GM23338 (cell line): ENCODE measurements around the gene PCNX1. TPM values are rescaled to one million over a fixed set of nuclear protein-coding genes. Genes with fewer than 3 reads are reported as not detected.

Source experiments
- ATAC-seq: fragments of 200-7000 bp; cut with Tn5 transposase; 3 replicates; pipeline ENCODE4 v1.9.1; 2020
- DNase-seq: peaks from one replicate; pipeline ENCODE4 v3.0.0-alpha.2; 2015; ENCODE audit warnings: low spot score
- H2AFZ ChIP-seq: fragments of 200-600 bp; sonication (generic); 2 replicates; pipeline ENCODE4 v1.8.0; 2016; ENCODE audit warnings: antibody characterized with exemption, mild to moderate bottlenecking, moderate library complexity
- H3F3A ChIP-seq: fragments of 200-600 bp; sonication (generic); replicated peaks from 2 replicates; pipeline ENCODE4 v1.8.0; 2017; ENCODE audit warnings: antibody characterized with exemption, mixed run types, low read depth
- H3K27ac ChIP-seq: fragments of 200-600 bp; sonication (generic); 2 replicates; pipeline ENCODE4 v1.6.1; 2016; ENCODE audit warnings: low read depth
- H3K27me3 ChIP-seq: fragments of 200-600 bp; sonication (generic); 2 replicates; pipeline ENCODE4 v1.8.0; 2016; ENCODE audit warnings: mild to moderate bottlenecking, mixed run types, moderate library complexity; ENCODE audit not compliant: insufficient read depth
- H3K36me3 ChIP-seq: fragments of 200-600 bp; sonication (generic); 2 replicates; pipeline ENCODE4 v1.8.0; 2016; ENCODE audit warnings: mild to moderate bottlenecking; ENCODE audit not compliant: insufficient read depth
- H3K4me1 ChIP-seq: fragments of 200-600 bp; sonication (generic); 2 replicates; pipeline ENCODE4 v1.8.0; 2016; ENCODE audit warnings: mild to moderate bottlenecking, moderate library complexity; ENCODE audit not compliant: insufficient read depth
- H3K4me2 ChIP-seq: fragments of 200-600 bp; sonication (generic); 2 replicates; pipeline ENCODE4 v1.7.1; 2017; ENCODE audit warnings: mixed run types
- H3K4me3 ChIP-seq: fragments of 200-600 bp; sonication (generic); 2 replicates; pipeline ENCODE4 v1.6.1; 2016; ENCODE audit warnings: mixed run types
- H3K79me2 ChIP-seq: fragments of 200-600 bp; sonication (generic); replicated peaks from 2 replicates; pipeline ENCODE4 v1.8.0; 2017; ENCODE audit warnings: mild to moderate bottlenecking; ENCODE audit not compliant: insufficient read depth
- H3K9me2 ChIP-seq: fragments of 200-600 bp; sonication (generic); 2 replicates; pipeline ENCODE4 v1.8.0; 2017; ENCODE audit not compliant: insufficient read depth
- H4K20me1 ChIP-seq: fragments of 200-600 bp; sonication (generic); replicated peaks from 2 replicates; pipeline ENCODE4 v1.8.0; 2017; ENCODE audit warnings: mild to moderate bottlenecking; ENCODE audit not compliant: insufficient read depth
- H3K27ac Mint-ChIP-seq: 2 replicates; pipeline ENCODE4 v1.8.0; 2020; ENCODE audit warnings: inconsistent platforms, mild to moderate bottlenecking, moderate library complexity, mixed read lengths
- H3K27me3 Mint-ChIP-seq: 3 replicates; pipeline ENCODE4 v1.8.0; 2022; ENCODE audit warnings: low read depth, mild to moderate bottlenecking, moderate library complexity, mixed read lengths, inconsistent platforms; ENCODE audit not compliant: insufficient read depth, poor library complexity
- H3K36me3 Mint-ChIP-seq: 3 replicates; pipeline ENCODE4 v1.8.0; 2021; ENCODE audit warnings: low read depth, mild to moderate bottlenecking, inconsistent platforms, moderate library complexity, mixed read lengths
- H3K4me1 Mint-ChIP-seq: 3 replicates; pipeline ENCODE4 v1.8.0; 2020; ENCODE audit warnings: mild to moderate bottlenecking, inconsistent platforms, mixed read lengths
- H3K4me3 Mint-ChIP-seq: 3 replicates; pipeline ENCODE4 v1.8.0; 2021; ENCODE audit warnings: moderate library complexity, mild to moderate bottlenecking, inconsistent platforms, mixed read lengths
- H3K9me3 Mint-ChIP-seq: 3 replicates; pipeline ENCODE4 v1.8.0; 2020; ENCODE audit warnings: moderate library complexity, mild to moderate bottlenecking, inconsistent platforms, mixed read lengths
- NANOG ChIP-seq: IDR thresholded peaks from 2 replicates; pipeline ENCODE4 v1.6.1; 2016; ENCODE audit warnings: antibody characterized with exemption, borderline replicate concordance
- POLR2AphosphoS5 ChIP-seq: IDR thresholded peaks from 2 replicates; pipeline ENCODE4 v1.6.1; 2016; ENCODE audit warnings: antibody characterized with exemption, low read depth
- polyA plus RNA-seq: library from polyadenylated mRNA; unstranded; fragments of >200 nt; fragmentation: Nextera tagmentation; extraction: Ambion mirVana; gene quantifications from 2 replicates; pipeline ENCODE4 v1.2.1, GENCODE V29; 2016
- total RNA-seq: library from RNA; depleted of rRNA; stranded (reverse); fragments of >200 nt; shearing (Covaris generic); gene quantifications from 2 replicates; pipeline ENCODE4 v1.2.3, GENCODE V29; 2014
- TF ChIP-seq, protein P1 (sequence below): fragments of 250-450 bp; sonication (Bioruptor Pico); IDR thresholded peaks from 2 replicates; pipeline ENCODE4 v1.5.0; 2020; ENCODE audit warnings: mild to moderate bottlenecking, moderate library complexity

Gene PCNX1
- total and polyA plus RNA-seq, 2 experiments from 2014 or later: 19.4 to 53.1 TPM

DNA sequence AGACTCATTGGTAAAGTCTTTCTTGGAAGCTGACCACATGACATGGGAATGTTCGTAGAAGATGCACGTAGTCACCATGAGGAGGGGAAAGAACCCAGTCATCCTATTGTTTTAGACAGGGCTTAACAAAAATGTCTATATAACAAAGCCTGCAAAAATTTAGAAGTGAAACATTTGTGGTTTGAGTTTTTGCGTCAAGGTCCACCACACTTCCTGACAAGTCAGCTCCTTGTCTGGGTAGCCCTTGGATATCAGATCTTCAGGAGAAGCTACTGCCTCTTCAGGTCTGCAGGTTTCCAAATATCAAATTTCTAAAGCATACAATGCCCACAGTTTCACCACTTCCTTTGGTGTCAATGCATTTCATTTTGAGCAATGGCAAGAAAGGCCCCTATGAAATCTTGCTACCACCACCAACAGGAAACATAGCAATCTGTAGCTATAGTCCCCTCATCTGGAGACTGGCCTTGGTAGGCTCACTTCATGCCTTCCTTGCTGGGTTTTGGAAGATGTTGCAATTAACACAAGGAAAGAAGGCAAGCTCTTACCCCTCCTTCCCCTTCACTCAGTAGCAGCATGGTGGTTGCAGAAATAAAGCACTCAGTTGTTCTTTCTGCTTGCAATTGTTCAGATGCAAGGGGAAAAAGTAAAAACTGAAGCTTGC is 235.2 kb downstream of the PCNX1 start:
- Histone ChIP-seq H3K4me3 (no peak overlapping the region), H3K27ac (no peak overlapping the region), H4K20me1 (no peaks in the 10 kb centered on the region), H3K79me2 (no peaks in the 10 kb centered on the region), H3K4me2 (no peak overlapping the region), H3K27me3 (no peaks in the 10 kb centered on the region), H3K36me3 (no peaks in the 10 kb centered on the region), H2AFZ (no peak overlapping the region), H3K9me2 (no peaks in the 10 kb centered on the region), H3F3A (no peaks in the 10 kb centered on the region), H3K4me1 (no peaks in the 10 kb centered on the region)
- H3K4me3 Mint-ChIP-seq: no peak overlapping the region
- H3K36me3 Mint-ChIP-seq: no peaks in the 10 kb centered on the region
- peaks cover 7% of the 10 kb centered on the region for H3K27me3 Mint-ChIP-seq
- ATAC-seq: no peak
- peaks cover 10% of the 10 kb centered on the region; the same call in 2 of the 3 replicates for H3K4me1 Mint-ChIP-seq
- no peak for DNase-seq
- no peak overlapping the region for H3K27ac Mint-ChIP-seq
- TF ChIP-seq POLR2AphosphoS5 (no peak), NANOG (no peak)
- TF ChIP-seq, protein P1, sequence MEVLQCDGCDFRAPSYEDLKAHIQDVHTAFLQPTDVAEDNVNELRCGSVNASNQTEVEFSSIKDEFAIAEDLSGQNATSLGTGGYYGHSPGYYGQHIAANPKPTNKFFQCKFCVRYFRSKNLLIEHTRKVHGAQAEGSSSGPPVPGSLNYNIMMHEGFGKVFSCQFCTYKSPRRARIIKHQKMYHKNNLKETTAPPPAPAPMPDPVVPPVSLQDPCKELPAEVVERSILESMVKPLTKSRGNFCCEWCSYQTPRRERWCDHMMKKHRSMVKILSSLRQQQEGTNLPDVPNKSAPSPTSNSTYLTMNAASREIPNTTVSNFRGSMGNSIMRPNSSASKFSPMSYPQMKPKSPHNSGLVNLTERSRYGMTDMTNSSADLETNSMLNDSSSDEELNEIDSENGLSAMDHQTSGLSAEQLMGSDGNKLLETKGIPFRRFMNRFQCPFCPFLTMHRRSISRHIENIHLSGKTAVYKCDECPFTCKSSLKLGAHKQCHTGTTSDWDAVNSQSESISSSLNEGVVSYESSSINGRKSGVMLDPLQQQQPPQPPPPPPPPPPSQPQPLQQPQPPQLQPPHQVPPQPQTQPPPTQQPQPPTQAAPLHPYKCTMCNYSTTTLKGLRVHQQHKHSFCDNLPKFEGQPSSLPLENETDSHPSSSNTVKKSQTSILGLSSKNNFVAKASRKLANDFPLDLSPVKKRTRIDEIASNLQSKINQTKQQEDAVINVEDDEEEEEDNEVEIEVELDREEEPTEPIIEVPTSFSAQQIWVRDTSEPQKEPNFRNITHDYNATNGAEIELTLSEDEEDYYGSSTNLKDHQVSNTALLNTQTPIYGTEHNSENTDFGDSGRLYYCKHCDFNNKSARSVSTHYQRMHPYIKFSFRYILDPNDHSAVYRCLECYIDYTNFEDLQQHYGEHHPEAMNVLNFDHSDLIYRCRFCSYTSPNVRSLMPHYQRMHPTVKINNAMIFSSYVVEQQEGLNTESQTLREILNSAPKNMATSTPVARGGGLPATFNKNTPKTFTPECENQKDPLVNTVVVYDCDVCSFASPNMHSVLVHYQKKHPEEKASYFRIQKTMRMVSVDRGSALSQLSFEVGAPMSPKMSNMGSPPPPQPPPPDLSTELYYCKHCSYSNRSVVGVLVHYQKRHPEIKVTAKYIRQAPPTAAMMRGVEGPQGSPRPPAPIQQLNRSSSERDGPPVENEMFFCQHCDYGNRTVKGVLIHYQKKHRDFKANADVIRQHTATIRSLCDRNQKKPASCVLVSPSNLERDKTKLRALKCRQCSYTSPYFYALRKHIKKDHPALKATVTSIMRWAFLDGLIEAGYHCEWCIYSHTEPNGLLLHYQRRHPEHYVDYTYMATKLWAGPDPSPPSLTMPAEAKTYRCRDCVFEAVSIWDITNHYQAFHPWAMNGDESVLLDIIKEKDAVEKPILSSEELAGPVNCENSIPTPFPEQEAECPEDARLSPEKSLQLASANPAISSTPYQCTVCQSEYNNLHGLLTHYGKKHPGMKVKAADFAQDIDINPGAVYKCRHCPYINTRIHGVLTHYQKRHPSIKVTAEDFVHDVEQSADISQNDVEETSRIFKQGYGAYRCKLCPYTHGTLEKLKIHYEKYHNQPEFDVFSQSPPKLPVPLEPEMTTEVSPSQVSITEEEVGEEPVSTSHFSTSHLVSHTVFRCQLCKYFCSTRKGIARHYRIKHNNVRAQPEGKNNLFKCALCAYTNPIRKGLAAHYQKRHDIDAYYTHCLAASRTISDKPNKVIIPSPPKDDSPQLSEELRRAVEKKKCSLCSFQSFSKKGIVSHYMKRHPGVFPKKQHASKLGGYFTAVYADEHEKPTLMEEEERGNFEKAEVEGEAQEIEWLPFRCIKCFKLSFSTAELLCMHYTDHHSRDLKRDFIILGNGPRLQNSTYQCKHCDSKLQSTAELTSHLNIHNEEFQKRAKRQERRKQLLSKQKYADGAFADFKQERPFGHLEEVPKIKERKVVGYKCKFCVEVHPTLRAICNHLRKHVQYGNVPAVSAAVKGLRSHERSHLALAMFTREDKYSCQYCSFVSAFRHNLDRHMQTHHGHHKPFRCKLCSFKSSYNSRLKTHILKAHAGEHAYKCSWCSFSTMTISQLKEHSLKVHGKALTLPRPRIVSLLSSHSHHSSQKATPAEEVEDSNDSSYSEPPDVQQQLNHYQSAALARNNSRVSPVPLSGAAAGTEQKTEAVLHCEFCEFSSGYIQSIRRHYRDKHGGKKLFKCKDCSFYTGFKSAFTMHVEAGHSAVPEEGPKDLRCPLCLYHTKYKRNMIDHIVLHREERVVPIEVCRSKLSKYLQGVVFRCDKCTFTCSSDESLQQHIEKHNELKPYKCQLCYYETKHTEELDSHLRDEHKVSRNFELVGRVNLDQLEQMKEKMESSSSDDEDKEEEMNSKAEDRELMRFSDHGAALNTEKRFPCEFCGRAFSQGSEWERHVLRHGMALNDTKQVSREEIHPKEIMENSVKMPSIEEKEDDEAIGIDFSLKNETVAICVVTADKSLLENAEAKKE (CRISPR knock-in tag): no peak
- peaks cover 8% of the 10 kb centered on the region; the same call in 1 of the 3 replicates for H3K9me3 Mint-ChIP-seq
